A204.1 (cell line): ENCODE results near the gene STAP2.
"Not testable (repeated sequence)": the region's sequence is repeated elsewhere in the genome, so short reads cannot be mapped to it uniquely, and the experiment has no call there.

Experiments
- FAIRE-seq: peaks from 2 replicates; lab custom pipeline; 2012; peaks lifted over from hg19 to GRCh38; lab: Jason Lieb, UNC

The STAP2 gene

DNA sequence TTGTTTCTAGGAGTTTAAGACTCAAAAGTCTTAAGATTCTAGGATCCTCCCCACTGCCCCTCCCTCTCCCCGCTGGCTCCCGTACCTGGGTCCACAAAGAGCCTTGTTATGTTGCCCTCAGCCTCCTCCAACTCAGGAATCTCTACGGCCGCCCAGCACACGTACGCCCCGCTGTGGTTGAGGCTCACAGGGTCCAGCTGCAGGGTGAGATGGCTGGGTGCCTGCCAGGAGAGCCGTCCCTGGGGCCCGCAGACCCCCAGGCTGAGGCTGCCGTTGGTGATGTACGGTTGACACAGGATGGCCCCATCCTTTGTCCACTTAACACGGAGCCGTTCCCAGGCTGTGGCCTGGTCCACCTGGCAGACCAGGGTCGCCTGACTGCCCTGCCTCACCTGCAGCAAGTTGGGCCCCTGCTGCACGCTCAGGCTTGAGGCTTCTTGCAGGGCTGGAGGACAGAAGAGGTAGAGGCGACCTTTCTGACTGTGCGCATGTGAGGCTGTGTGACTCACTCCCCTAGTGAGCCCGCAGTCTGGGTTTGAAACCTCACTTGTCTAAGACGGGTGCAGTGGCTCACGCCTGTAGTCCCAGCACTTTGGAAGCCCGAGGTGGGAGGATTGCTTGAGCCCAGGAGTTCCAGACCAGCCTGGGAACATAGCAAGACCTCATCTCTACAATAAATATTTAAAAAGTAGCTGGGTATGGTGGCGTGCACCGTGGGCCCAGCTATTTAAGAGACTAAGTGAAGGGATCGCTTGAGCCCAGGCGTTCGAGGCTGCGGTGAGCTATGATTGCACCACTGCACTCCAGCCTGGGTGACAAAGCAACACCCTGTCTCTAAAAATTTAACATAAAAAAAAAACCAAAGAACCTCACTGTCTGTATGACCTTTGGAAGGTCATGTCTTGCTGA lies 40.5 kb downstream of the STAP2 start:
- FAIRE-seq = no peak

GRCh38 chr19:4295972-4296771 lies 42.5 kb downstream of the STAP2 start:
- no peak for FAIRE-seq

- FAIRE-seq = no peak
These were observed 44.2 kb downstream of the STAP2 start for GRCh38 chr19:4294389-4294788.

DNA sequence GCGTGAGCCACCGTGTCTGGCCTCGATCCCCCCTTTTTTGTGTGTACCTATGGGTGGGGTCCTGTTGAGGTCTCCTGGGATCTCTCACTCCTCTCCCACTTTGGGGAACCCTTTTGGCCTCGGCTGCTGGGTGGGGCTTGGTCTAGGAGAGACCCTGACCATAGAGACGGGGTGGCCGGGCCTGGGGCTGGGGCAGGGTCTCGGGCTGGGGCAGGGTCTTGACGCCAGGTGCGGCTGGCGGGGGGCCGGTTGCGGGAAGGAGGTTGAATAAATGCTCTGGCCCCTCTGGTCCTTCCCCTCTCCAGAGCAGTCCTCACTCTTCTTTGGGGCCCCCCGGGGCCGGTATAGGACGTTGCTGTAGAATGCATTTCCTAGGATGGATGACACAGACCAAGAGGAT lies 46.1 kb downstream of the STAP2 start:
- FAIRE-seq = no peak

DNA sequence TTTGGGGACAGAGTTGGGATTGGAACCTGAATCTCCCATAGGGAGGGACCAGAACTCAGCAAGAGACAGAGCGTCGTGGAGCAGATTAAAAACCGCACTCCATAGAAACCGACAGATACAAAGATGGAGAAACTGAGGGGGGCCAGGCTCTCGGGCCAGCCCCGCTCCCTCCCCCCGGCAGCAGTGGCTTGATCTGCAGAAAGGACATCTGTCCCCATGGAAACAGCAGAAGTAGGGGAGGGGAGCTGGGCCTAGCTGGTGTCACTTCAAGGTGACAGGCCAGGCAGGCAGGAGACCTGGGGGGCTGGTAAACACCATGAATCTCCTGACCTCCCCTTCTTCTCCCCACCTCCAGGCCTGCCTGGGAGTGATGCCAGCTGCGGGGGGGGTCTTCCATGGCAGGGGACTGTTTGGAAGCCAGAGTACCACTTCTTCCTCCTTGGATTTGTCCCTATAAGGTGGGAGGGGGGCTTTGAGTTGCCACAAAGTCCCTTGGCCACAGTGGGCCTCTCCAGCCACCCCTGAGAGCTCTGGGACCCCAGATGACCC lies 47.4 kb downstream of the STAP2 start:
- no peak for FAIRE-seq

GRCh38 chr19:4288091-4288777 lies 50.4 kb downstream of the STAP2 start:
- FAIRE-seq = no peak

DNA sequence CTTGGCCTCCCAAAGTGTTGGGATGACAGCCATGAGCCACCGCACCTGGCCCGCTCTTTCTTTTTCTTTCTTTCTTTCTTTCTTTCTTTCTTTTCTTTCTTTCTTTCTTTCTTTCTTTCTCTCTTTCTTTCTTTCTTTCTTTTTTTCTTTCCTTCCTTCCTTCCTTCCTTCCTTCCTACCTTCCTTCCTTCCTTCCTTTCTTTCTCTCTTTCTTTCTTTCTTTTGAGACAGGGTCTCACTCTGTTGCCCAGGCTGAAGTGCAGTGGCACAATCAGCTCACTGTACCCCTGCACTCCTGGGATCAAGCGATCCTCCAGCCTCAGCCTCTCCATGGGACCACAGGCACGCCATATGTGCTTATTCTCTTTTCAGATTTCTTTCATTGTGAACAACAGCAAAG lies 52.5 kb downstream of the STAP2 start:
- not testable (repeated sequence) for FAIRE-seq

- no peak for FAIRE-seq
These were observed 53.7 kb downstream of the STAP2 start for GRCh38 chr19:4284974-4285373.

GRCh38 chr19:4284176-4284958 lies 54.3 kb downstream of the STAP2 start:
- FAIRE-seq = no peak

DNA sequence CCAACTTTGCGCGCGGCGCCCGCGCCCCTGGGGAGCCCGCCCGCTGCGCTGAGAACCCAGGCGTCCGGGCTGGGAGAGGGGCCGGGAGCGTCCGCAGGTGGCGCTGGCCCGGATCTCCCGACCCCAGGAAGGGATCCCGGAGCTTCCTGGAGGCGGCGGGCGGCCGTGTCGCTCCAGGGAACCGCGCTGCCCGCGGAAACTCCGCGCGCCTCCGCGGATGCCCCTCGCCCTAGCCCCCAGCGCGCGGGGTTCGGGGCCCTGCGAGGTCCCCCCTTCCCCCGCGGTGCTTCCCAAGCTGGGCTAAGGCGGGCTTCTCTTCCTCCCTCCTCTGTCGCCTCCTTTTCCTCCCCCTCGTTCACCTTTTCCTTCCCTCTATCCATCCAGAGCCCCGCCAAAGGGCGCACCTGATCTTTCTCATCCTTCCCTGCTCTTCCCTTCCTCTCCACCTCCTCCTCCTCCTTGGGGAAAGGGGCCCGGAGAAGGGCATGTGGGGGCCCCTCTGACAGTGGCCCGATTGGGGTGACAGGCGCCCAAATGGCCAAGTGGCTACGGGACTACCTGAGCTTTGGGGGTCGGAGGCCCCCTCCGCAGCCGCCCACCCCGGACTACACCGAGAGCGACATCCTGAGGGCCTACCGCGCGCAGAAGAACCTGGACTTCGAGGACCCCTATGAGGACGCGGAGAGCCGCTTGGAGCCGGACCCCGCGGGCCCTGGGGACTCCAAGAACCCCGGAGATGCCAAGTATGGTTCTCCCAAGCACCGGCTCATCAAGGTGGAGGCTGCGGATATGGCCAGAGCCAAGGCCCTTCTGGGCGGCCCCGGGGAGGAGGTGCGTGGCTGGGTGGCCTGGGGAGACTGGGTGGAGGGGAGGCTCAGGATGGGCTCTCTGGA lies 58.9 kb downstream of the STAP2 start:
- FAIRE-seq = no peak

DNA sequence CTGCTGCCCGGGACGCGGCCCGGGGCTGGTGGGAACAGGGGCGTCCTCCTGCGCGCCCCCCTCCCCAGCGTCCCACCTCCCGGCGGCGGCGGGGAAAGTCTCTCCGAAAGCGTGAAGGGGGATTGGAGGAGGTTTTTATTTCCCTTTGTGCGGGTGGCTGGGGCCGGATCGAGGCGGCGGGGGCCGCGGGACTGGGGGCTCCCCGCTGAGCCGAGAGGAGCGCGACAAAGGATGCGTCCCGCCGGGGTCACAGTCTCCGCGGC lies 59.4 kb downstream of the STAP2 start:
- no peak for FAIRE-seq

GRCh38 chr19:4278419-4279266 lies 60.0 kb downstream of the STAP2 start, which contains the start of gene SHD:
Gene SHD, plus strand, starts transcription at chr19:4279266. Its CDS starts 798 bp downstream, at chr19:4280064.
- no peak for FAIRE-seq

- FAIRE-seq = no peak
These were observed 60.6 kb downstream of the STAP2 start for GRCh38 chr19:4278010-4278409.

DNA sequence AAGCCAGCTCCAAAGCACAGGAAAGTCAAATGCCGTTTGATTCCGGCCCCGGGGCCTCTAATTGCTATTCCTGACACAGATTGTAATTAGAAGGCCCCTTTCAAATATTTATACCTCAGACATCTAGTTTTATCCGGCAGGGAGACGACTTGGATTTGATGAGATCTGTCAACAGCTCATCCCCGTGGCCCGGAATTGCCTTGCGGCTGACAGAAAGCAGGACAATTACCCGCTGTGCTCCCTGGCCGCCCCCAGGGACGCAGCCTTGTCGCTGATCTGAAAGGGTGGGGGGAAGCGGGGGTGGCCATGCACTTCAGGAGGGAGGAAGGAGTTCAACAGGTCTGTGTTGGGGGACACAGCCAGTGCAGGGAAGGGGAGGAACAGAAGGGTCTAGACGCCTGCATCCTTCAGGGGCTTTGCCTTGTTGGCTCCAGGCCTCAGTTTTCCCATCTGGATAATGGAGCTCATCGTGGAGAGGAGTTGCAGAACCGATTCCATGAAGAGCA lies 61.4 kb downstream of the STAP2 start:
- no peak for FAIRE-seq

- not testable (repeated sequence) for FAIRE-seq
These were observed 64.3 kb downstream of the STAP2 start for GRCh38 chr19:4274321-4274686.
